Measurements from ENCODE around the gene OSM. TPM values are rescaled to one million over a fixed set of nuclear protein-coding genes. Genes with fewer than 3 reads are reported as not detected.
A peak's percentile ranks its signal among the peaks of the same experiment; 100 is the strongest.

OSM gene
- total RNA-seq, 2 experiments from 2014 or later, result 122 to 141 TPM

DNA sequence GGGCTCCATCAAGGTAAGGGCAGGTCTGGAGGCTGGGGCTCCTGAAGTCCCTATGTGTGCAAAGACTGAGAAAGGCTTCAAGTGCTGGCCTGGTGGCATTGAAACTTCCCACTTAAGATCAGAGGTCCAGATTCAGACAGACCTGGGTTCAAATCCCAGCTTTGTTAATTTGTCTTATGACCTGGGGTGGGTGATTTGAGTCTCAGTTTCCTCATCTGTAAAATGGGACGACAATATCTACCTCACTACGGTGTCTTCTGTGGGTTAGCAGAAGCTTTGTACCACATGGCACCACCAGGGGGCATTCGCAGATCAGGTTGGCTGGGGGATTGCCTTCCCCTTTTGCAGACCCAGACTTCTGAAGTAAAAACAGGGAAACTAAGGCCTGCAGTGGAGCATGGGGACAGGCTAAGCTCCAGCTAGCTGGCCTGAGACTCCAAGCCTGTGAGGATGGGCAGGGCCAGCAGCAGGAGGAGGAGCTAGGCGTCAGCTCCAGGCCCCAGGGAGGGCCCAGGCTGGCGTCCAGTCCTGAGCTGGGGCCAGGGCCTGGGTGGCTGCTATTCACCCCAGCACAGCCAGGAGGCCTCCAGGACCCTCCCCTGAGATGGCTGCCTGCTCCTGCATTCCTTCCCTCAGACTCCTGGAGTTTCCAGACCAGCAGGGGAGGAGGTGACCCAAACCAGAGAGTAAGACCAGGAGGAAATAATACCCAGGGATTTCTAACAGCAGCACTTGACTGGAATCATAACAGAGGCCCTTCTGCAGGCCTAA, 21.2 kb upstream of the OSM start:
- Mint-ChIP-seq H3K4me3 (peak overlapping the region; percentile 74), H3K9me3 (ENCODE audit: low read depth) (no peaks in the 10 kb centered on the region), H3K27ac (peak overlapping the region; percentile 65), H3K36me3 (no peaks in the 10 kb centered on the region), H3K27me3 (no peaks in the 10 kb centered on the region), H3K4me1 (peaks cover 65% of the 10 kb centered on the region)
- ATAC-seq (peak; percentile 27), DNase-seq (peak; percentile 94)
- CTCF ChIA-PET, result interaction anchor here (0.6 to 11.4 kb wide), 48 partner anchors 8 to 662 kb away, joined by 3 to 508 read pairs (median 5); partner anchors contain the start of genes CCDC157, LIF, MTFP1 and RNF215

DNA sequence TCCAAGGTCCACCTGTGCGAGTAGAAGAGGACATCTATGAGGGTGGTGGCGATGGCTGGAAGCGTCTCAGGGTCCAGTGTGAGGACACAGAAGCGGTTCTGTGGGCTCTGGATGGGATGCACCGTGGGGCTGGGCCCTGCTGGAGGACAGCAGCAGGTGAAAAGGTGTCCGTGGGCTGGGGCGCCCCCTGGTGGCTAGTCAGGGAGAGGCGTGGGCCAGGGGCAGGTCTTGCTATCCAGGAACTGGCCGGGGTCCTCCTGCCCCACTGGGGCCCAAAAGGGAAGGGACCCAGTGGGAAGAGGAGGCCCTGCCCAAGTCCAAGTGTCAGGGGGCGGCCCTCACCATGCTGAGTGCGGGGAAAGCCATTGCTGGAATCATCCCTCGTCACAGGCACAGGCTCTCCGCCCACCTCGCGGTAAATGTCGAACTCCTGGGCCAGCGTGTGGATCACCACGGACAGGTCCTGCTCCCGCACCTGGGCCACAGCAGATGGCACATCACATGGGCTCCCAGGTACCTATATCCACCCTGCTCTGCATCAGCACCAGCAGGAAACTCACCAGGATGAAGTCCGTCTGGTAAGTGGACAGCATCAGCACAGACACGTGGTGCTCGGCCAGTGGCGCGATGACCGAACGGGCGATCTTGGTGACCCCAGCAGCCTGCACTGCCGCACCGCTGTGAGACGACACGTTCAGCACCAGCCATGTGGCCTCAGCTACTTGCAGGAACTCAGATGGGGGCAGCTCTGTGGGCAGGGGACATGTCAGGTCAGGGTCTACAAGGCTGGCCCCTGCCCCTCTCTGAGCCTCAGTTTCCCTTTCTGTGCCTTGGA, 20.4 kb upstream of the OSM start:
- ATAC-seq, result peak; percentile 28
- H3K9me3 Mint-ChIP-seq (ENCODE audit: low read depth), result no peaks in the 10 kb centered on the region
- H3K27ac Mint-ChIP-seq, result peak overlapping the region; percentile 56
- H3K4me3 Mint-ChIP-seq, result no peak overlapping the region
- H3K27me3 Mint-ChIP-seq, result no peaks in the 10 kb centered on the region
- H3K4me1 Mint-ChIP-seq, result peaks cover 73% of the 10 kb centered on the region
- no peaks in the 10 kb centered on the region for H3K36me3 Mint-ChIP-seq
- CTCF ChIA-PET, result interaction anchor here (0.6 to 11.4 kb wide), 49 partner anchors 9 to 315 kb away, joined by 3 to 508 read pairs (median 6); partner anchors contain the start of genes CCDC157, LIF, MTFP1 and RNF215
- peak; percentile 91 for DNase-seq

DNA sequence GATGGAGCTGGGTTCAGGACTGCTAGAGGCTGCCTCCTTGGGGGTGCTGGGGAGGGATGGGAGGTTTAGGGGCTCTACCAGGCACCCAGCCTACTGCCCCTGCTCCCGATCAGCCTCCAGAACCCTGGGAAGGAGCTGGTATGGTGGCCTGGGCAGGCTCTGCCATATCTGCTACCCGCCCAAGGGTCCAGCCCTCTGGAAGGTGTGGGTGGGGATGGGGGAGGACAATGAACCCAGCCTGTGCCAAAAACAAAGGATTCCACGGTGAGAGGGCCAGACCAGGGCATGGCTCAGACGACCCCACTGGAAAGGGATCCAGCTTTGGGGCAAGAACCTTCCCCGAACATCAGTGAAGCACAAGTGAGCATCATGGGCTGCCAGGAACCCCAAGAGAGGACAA, 19.7 kb upstream of the OSM start:
- CTCF ChIA-PET, result interaction anchor here (0.7 to 11.4 kb wide), 17 partner anchors 9 to 180 kb away, joined by 3 to 508 read pairs (median 6); partner anchors contain the start of genes CCDC157, MTFP1, RNF215 and SEC14L2
- Mint-ChIP-seq H3K4me1 (peaks cover 72% of the 10 kb centered on the region), H3K27ac (peak overlapping the region; percentile 56), H3K4me3 (no peak overlapping the region), H3K9me3 (ENCODE audit: low read depth) (no peaks in the 10 kb centered on the region), H3K27me3 (no peaks in the 10 kb centered on the region), H3K36me3 (no peaks in the 10 kb centered on the region)
- ATAC-seq (no peak), DNase-seq (no peak)

DNA sequence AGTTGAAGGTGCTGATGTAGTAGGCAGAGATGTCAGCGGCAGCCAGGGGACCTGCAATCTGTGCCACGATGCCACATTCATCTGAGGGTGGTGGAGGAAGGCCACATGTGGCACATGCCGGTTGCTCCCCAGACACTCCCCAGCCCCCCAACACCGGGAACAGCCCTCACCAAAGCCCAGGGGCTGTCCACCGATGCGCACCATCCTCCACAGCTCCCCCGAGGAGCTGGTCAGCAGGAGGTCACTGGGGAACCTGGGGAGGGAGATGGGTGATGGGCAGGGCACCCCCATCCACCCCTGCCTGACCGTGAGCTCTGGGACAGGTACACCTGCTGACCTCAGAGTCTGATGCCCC, 19.2 kb upstream of the OSM start:
- no peak for DNase-seq
- Mint-ChIP-seq H3K4me3 (no peak overlapping the region), H3K27ac (no peak overlapping the region), H3K4me1 (peaks cover 69% of the 10 kb centered on the region), H3K27me3 (no peaks in the 10 kb centered on the region), H3K9me3 (ENCODE audit: low read depth) (no peaks in the 10 kb centered on the region), H3K36me3 (no peaks in the 10 kb centered on the region)
- no peak for ATAC-seq
- CTCF ChIA-PET, result interaction anchor here (0.7 to 11.4 kb wide), 16 partner anchors 8 to 179 kb away, joined by 3 to 508 read pairs (median 4); partner anchors contain the start of genes CCDC157, MTFP1, RNF215 and SEC14L2

DNA sequence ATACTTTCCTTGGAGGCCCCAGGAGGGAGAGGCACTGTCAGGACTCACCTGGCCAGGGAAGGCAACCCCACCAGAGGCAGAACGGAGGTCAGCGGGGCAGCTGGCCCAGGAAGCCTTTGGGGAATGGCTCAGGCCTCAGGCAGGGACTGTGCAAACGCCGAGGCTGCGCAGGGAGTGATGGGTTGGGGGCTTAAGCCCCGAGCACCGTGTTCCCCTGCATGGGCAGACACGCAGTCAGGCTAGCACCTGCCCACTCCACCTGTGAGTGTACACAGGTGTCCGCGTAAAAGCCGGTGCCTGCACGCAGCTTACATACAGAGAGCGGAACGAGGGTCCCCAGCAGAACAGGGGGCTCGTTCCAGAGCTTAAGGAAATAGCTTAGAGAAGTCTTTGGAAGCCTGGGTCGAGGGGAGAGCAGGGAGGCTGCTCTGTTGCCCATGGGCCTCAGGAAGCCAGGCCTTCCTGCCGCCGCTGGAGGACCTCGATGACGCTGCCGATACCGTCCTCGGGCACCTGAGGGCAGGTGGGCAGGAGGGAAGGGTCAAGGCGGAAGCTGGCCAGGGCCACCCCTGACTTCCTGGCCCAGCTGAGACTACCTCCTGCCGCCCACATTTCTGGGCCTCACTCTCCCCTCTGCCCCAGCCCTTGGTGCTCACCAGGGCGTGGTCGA, 18.7 kb upstream of the OSM start:
- Mint-ChIP-seq H3K27ac (no peak overlapping the region), H3K4me3 (no peak overlapping the region), H3K9me3 (ENCODE audit: low read depth) (no peaks in the 10 kb centered on the region), H3K4me1 (peaks cover 66% of the 10 kb centered on the region), H3K36me3 (no peaks in the 10 kb centered on the region), H3K27me3 (no peaks in the 10 kb centered on the region)
- ATAC-seq, result no peak
- DNase-seq, result no peak
- CTCF ChIA-PET, result interaction anchor here (1.0 to 11.4 kb wide), 13 partner anchors 8 to 179 kb away, joined by 3 to 508 read pairs (median 7); partner anchors contain the start of genes CCDC157, MTFP1, RNF215 and SEC14L2

DNA sequence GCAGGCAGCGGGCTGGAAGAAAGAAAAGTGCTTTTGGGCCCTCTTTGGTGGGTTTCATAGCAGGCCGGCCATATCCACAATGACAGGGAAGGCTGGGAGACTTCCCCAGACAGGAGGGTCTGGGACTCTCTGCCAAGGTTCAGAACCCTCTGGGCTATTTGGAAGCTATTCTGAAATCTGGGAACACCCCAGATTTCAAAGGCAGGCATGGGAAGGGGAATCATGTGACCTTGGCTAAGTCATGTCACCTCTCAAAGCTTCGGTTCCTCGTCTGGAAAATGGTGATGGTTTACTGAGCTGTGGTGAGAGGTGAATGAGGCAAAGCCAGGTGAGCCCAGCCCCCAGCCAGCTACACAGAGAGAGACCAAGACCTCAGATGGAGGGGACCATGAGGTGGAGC, 18.0 kb upstream of the OSM start:
- CTCF ChIA-PET, result interaction anchor here (1.3 to 11.4 kb wide), 7 partner anchors 16 to 178 kb away, joined by 3 to 508 read pairs (median 41); partner anchors contain the start of genes CCDC157, MTFP1, RNF215 and SEC14L2
- no peak overlapping the region for H3K4me3 Mint-ChIP-seq
- peaks cover 62% of the 10 kb centered on the region for H3K4me1 Mint-ChIP-seq

DNA sequence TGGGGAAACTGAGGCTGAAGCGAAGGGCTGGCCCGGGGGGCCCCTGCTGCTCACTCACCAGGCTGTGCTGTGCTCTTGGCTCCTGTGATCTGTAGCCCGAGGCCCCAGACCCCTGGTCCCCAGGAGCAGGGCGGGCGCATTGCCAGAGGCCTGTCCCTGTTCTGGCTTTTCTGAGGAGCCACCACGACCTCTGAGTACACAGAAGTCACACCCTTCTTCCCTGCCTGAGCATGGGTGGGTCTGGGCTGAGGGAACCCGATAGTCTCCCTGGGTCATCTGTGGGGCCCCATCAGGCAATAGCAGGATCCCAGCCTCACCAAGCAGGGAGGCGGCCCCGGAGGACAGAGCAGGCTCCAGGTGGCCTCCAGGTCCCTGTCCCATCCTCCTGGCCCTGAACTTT, 17.5 kb upstream of the OSM start:
- peak overlapping the region; percentile 25 for H3K27ac Mint-ChIP-seq
- no peaks in the 10 kb centered on the region for H3K36me3 Mint-ChIP-seq
- CTCF ChIA-PET, result interaction anchor here (0.7 to 11.4 kb wide), 7 partner anchors 16 to 895 kb away, joined by 3 to 508 read pairs (median 41); partner anchors contain the start of genes MTFP1, RNF215 and SEC14L2
- H3K4me3 Mint-ChIP-seq, result peak overlapping the region; percentile 62
- ATAC-seq (no peak), DNase-seq (no peak)
- no peaks in the 10 kb centered on the region for H3K9me3 Mint-ChIP-seq (ENCODE audit: low read depth)
- H3K27me3 Mint-ChIP-seq, result no peaks in the 10 kb centered on the region
- peaks cover 66% of the 10 kb centered on the region for H3K4me1 Mint-ChIP-seq

More for the DNA sequence above, 18.0 kb upstream of the OSM start:
- ATAC-seq (no peak), DNase-seq (no peak)
- H3K27me3 Mint-ChIP-seq, result no peaks in the 10 kb centered on the region
- H3K36me3 Mint-ChIP-seq, result no peaks in the 10 kb centered on the region
- peak overlapping the region; percentile 25 for H3K27ac Mint-ChIP-seq
- H3K9me3 Mint-ChIP-seq (ENCODE audit: low read depth), result no peaks in the 10 kb centered on the region

DNA sequence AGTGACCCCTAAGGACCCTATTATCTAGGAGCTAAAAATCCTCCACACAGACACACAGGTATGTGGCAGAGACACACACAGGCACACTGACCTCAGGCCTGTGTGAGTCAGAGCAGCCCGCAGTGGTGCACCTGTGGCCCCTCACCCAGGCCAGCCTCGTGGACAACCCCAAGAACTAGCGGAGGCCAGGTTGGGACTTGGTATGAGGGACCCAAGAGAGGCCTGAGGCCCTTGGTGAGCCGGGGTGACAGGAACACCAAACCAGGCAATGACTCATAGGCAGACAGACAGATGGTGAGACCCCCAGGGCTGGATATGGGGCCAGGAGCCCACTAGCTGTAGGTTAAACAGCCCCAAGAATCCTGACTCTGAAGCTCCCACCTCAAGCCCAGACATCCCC, 16.7 kb upstream of the OSM start:
- Mint-ChIP-seq H3K4me3 (peak overlapping the region; percentile 62), H3K36me3 (peaks cover 1% of the 10 kb centered on the region), H3K27me3 (no peaks in the 10 kb centered on the region), H3K9me3 (ENCODE audit: low read depth) (no peaks in the 10 kb centered on the region), H3K4me1 (peaks cover 69% of the 10 kb centered on the region), H3K27ac (peak overlapping the region; percentile 67)
- DNase-seq, result no peak
- CTCF ChIA-PET, result interaction anchor here (0.7 to 11.4 kb wide), 8 partner anchors 16 to 894 kb away, joined by 3 to 508 read pairs (median 6); partner anchors contain the start of genes RNF215 and SEC14L2
- ATAC-seq, result no peak

DNA sequence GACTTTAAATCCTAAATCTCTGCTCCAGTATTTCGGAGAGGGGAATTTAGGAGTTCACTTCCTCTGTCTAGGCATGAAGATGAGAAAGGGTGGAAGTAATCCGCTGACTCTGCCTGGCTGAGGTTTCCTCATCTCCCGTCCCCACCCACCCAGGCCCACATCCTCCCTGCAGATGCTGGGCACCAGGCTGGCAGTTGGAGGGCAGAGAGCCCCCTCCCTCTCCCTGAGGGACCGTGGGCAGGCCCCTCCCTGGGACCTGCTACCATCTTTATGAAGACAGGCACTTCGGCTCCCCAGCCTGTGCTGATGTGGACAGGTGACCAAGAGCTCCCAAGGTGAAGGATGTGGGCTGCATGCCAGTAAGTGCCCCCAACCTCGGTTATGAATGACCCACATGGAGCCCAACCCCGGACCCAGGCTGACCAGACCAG, 16.0 kb upstream of the OSM start:
- CTCF ChIA-PET, result interaction anchor here (1.4 to 11.4 kb wide), 6 partner anchors 15 to 183 kb away, joined by 3 to 508 read pairs (median 24); partner anchors contain the start of genes RNF215 and SEC14L2
- no peaks in the 10 kb centered on the region for H3K27me3 Mint-ChIP-seq
- DNase-seq, result no peak
- peaks cover 68% of the 10 kb centered on the region for H3K4me1 Mint-ChIP-seq
- H3K4me3 Mint-ChIP-seq, result peak overlapping the region; percentile 62
- H3K9me3 Mint-ChIP-seq (ENCODE audit: low read depth), result no peaks in the 10 kb centered on the region
- ATAC-seq, result no peak
- H3K27ac Mint-ChIP-seq, result peak overlapping the region; percentile 67
- peaks cover 1% of the 10 kb centered on the region for H3K36me3 Mint-ChIP-seq

DNA sequence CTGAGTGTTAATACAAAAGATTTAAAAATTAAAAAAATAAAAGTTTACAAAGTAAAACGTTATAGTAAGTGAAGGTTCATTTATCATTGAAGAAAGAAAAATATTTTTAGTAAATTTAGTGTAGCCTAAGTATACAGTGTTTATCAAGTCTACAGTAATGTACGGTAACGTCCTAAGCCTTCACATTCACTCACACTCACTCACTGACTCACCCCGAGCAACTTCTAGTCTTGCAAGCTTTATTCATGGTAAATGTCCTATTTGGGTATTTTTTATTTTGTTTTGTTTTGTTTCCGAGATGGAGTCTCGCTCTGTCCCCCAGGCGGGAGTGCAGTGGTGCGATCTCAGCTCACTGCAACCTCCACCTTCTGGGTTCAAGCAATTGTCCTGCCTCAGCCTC, 13.9 kb upstream of the OSM start:
- Mint-ChIP-seq H3K4me1 (peaks cover 68% of the 10 kb centered on the region), H3K27me3 (no peaks in the 10 kb centered on the region), H3K36me3 (peaks cover 5% of the 10 kb centered on the region), H3K27ac (no peak overlapping the region), H3K9me3 (ENCODE audit: low read depth) (no peaks in the 10 kb centered on the region), H3K4me3 (no peak overlapping the region)
- ATAC-seq (no peak), DNase-seq (no peak)
- CTCF ChIA-PET, result interaction anchor here (1.1 to 4.1 kb wide), 7 partner anchors 10 to 173 kb away, joined by 3 to 20 read pairs (median 7); partner anchors contain the start of gene OSM

DNA sequence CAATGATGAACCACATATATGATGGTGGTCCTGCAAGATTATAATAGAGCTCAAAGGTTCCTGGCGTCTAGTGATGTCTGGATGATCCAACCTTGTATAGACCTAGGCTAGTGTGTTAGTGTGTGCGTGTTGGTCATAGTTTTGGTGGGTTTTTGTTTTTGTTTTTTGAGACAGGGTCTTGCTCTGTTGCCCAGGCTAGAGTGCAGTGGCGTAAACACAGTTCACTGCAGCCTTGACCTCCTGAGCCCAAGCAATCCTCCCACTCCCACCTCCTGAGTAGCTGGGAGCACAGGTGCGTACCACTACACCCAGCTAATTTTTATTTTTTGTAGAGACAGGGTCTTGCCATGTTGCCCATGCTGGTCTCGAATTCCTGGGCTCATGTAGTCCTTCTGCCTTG, 13.3 kb upstream of the OSM start:
- Mint-ChIP-seq H3K9me3 (ENCODE audit: low read depth) (no peaks in the 10 kb centered on the region), H3K4me1 (peaks cover 70% of the 10 kb centered on the region), H3K27me3 (no peaks in the 10 kb centered on the region), H3K27ac (no peak overlapping the region), H3K4me3 (no peak overlapping the region), H3K36me3 (peaks cover 6% of the 10 kb centered on the region)
- DNase-seq (no peak), ATAC-seq (no peak)
- CTCF ChIA-PET, result interaction anchor here (0.7 to 4.1 kb wide), 6 partner anchors 8 to 107 kb away, joined by 4 to 20 read pairs (median 8); partner anchors contain the start of genes OSM and RNF215

DNA sequence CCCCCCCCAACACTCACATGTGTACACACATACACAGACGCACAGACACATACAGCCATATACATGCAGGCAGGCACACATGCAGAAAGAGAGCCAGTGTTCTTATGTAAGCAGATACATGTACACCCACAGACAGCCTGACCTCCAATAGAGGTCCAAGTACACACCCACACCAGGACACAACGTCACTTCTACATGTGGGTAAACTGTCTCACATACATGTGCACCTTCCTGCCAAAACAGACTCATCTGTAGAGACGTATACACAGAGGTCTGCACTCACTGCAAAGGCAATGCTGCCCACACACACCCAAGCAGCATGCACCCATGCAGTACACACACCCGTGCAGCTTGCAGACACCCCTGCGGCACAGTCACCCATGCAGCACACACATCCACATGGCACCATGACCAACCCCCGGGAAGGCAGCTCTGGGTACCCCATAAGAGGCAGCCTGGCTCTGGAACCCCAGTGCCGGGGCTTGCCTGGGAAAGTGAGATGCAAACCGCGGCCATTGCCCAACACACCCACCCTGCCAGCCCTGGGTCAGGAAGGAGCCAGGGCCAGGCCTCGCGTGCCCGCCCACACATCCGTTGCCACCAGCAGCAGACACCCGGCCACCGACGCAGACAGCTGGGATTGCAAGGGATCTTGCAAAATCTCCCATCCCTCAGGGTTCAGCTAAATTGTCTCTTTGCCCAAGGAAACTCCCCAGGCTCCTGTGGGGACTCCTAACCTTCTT, 12.6 kb upstream of the OSM start:
- peaks cover 70% of the 10 kb centered on the region for H3K4me1 Mint-ChIP-seq
- no peaks in the 10 kb centered on the region for H3K27me3 Mint-ChIP-seq
- no peak for DNase-seq
- ATAC-seq, result no peak
- H3K9me3 Mint-ChIP-seq (ENCODE audit: low read depth), result no peaks in the 10 kb centered on the region
- CTCF ChIA-PET, result interaction anchor here (0.7 to 4.1 kb wide), 6 partner anchors 9 to 108 kb away, joined by 3 to 20 read pairs (median 6); partner anchors contain the start of genes RNF215 and TBC1D10A
- H3K4me3 Mint-ChIP-seq, result no peak overlapping the region
- peaks cover 10% of the 10 kb centered on the region for H3K36me3 Mint-ChIP-seq
- no peak overlapping the region for H3K27ac Mint-ChIP-seq

Measured in activated CD8-positive, alpha-beta memory T cell treated with anti-CD3 and anti-CD28 coated beads, Interleukin-2, amount 10 ng/mL, durations not matched to agents 7 days and 5 days (primary cell).